RCC 7860 (cell line): ENCODE data around the gene MBLAC1.
A peak's percentile ranks its signal among the peaks of the same experiment; 100 is the strongest.
"Not testable (repeated sequence)": the region's sequence is repeated elsewhere in the genome, so short reads cannot be mapped to it uniquely, and the experiment has no call there.

ENCODE experiments used
- DNase-seq: peaks from one replicate; pipeline ENCODE4 v3.0.0-alpha.2; 2015; ENCODE audit warnings: low spot score
- FAIRE-seq: peaks from 2 replicates; lab custom pipeline; 2012; peaks lifted over from hg19 to GRCh38; lab: Jason Lieb, UNC

Gene MBLAC1

DNA sequence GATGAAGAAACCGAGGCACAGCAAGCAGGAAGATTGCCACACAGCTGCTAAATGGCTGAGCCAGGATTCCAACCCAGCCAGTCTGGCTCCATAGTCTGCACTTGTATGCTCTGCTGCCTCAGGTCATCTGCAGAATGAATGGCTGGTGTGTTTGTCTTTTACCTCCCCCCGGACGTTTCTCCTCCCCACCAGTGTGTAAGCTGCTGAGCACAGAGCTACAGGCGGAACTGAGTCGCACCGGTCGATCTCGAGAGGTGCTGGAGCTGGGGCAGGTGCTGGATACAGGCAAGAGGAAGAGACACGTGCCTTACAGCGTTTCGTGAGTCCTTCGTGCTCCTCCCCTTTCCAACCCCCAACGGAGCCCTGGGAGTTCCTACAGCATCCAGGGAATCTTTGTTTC is 4.7 kb upstream of the MBLAC1 start:
- DNase-seq (no peak), FAIRE-seq (no peak)

DNA sequence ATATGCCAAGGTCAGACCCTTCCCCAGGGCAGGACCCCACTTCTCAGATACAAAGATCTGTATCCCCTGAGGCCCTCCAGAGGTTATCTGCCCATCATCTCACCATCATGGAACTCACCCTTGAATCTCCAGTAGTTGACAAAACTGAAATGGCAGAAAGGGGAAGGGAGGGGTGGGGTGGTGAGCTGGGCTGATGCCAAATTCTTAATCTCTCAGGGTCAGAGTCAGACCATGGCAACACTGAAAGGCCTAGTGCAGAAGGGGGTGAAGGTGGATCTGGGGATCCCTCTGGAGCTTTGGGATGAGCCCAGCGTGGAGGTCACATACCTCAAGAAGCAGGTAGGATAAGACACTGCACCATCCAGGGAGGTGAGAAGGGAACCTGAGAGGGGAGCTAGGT is 4.2 kb upstream of the MBLAC1 start:
- no peak for DNase-seq
- no peak for FAIRE-seq

DNA sequence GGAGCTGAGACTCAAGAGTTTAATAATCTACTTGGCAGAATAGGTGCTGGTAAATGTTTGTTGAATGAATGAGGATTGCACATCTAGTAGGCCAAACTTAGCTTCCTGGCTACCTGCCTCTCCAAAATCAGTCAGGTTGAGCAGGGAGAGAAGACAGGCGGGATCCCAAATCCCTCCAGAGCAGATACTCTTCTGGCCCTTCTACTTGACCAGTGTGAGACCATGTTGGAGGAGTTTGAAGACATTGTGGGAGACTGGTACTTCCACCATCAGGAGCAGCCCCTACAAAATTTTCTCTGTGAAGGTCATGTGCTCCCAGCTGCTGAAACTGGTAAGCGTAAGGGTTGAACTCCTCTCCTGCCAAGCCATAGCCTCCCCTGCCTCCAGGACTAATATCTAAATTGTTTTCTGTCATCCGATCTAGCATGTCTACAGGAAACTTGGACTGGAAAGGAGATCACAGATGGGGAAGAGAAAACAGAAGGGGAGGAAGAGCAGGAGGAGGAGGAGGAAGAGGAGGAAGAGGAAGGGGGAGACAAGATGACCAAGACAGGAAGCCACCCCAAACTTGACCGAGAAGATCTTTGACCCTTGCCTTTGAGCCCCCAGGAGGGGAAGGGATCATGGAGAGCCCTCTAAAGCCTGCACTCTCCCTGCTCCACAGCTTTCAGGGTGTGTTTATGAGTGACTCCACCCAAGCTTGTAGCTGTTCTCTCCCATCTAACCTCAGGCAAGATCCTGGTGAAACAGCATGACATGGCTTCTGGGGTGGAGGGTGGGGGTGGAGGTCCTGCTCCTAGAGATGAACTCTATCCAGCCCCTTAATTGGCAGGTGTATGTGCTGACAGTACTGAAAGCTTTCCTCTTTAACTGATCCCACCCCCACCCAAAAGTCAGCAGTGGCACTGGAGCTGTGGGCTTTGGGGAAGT is 2.2 kb upstream of the MBLAC1 start:
- no peak for FAIRE-seq
- no peak for DNase-seq

DNA sequence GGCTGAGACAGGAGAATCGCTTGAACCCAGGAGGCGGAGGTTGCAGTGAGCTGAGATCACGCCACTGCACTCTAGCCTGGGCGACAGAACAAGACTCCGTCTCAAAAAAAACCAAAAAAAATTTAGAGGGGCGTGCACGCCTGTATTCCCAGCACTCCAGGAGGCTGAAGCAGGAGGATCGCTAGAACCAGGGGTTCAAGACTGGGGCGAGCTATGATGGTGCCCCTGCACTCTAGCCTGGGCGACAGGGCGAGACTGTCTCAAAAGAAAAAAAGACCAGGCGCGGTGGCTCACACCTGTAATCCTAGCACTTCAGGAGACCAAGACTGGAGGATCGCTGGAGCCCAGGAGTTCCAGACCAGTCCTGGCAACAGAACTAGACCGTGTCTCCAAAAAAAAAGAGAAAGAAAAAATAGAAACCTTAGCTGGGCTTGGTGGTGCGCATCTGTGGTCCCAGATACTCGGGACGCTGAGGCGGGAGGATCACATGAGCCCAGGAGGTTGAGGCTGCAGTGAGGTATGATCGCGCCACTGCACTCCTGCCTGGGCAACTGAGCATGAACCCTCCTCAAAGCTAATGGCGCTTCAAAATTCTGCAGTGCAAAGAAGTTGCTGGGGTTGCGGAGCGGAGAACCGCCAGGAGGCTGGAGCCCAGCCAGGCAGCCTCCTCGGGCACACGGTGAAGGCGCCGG is 382 bp upstream of the MBLAC1 start:
- FAIRE-seq (no peak), DNase-seq (no peak)

DNA sequence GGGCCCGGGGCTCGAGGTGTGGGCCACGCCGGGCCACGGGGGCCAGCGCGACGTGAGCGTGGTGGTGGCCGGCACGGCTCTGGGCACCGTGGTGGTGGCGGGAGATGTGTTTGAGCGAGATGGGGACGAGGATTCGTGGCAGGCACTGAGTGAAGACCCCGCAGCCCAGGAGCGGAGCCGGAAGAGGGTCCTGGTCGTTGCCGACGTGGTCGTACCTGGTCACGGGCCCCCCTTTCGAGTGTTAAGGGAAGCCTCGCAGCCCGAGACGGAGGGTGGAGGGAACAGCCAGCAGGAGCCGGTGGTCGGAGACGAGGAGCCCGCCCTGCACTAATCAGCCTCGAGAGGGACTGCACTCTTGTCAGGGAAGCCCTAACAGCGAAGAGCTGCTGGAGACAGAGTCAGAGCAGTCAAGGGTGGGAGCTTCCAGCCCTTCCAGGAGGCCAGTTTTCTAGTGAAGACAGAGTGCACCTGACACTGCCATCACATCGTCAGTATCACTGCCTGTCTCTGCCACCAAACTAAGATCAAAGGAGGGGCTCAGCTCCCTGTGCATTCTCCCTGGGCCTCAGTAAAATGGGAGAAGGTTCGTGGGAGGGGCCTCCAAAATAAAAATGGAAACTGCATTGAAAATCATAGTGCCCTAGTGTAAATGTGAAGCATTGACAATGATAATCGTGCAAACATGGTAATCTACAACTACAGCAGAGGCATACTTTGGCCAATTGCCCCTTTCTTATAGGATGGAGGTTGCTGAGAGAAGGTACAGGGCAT is 1.3 kb downstream of the MBLAC1 start:
- DNase-seq = no peak
- FAIRE-seq = no peak

DNA sequence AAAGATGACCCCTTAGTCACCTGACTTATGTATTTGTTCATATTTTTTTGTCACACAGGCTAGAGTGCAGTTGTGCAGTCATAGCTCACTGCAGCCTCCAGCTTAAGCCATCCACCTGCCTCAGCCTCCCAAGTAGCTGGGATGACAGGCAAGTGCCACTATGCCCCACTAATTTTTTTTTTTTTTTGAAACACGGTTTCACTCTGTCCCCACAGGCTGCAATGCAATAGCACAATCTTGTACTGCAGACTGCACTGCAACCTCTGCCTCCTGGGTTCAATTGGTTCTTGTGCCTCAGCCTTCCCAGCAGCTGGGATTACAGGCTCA is 1.8 kb downstream of the MBLAC1 start:
- FAIRE-seq (no peak), DNase-seq (no peak)

DNA sequence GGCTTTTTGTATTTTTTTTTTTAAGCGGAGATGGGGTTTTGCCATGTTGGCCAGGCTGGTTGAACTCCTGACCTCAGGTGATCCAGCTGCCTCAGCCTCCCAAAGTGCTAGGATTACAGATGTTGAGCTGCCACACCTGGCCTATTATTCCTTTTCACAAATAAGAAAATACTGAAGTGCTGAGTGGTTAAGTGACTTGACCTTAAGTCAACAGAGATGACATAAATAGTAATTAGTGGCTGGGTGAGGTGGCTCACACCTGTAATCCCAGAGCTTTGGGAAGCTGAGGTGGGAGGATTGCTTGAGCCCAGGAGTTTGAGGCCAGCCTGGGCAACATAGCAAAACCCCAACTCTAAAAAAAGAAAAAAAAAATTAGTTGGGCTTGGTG is 3.4 kb downstream of the MBLAC1 start:
- not testable (repeated sequence) for FAIRE-seq, DNase-seq

DNA sequence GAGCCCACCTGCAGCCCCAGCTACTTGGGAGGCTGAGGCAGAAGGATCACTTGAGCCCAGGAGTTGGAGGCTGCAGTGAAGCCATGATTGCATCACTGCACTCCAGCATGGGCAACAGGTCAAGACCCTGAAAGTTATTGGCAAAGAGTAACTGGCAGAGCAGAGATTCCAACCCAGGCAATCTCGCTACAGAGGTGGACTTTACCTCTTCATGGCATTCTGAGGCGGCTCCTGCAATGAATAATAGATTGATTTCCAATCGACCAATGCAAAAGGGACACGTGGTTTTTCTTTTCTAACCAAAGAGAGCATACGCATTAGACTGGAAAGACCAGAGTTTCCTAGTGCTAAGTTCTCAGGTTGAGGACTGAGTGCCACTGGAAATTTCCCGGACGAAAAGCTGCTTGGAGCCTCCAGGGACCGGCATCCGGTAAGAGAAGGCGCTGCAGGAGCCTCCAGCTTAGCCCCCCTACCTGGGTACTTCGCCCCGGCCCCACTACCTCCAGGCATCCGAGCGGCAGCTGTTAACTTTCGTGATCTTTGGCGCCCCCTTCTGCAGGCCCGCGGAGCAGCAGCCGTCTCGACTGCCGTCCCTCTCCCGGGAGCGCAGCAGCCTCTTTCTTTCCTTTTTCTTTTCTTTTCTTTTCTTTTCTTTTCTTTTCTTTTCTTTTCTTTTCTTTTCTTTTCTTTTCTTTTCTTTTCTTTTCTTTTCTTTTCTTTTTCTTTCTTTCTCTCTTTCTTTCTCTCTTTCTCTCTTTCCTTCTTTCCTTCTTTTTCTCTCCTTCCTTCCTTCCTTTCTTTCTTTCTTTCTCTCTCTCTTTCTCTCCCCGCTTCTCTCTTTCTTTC is 4.1 kb downstream of the MBLAC1 start:
- peak; percentile 16 for FAIRE-seq

DNA sequence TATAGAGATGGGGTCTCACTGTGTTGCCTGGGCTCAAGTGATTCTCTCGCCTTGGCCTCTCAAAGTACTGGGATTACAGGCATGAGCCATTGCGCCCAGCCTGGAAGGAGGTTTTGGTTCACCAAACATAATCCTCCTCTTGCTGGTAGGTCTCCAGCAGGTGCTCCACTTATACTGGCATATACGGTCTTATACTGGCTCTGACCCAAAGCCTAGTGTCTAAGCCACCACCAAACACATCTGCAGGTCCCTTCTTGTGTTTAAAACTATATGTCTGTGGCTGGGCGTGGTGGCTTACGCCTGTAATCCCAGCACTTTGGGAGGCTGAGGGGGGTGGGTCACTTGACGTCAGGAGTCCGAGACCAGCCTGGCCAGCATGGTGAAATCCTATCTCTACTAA is 5.4 kb downstream of the MBLAC1 start:
- no peak for DNase-seq
- no peak for FAIRE-seq

More for the DNA sequence above, 4.1 kb downstream of the MBLAC1 start:
- DNase-seq = peak; percentile 26

DNA sequence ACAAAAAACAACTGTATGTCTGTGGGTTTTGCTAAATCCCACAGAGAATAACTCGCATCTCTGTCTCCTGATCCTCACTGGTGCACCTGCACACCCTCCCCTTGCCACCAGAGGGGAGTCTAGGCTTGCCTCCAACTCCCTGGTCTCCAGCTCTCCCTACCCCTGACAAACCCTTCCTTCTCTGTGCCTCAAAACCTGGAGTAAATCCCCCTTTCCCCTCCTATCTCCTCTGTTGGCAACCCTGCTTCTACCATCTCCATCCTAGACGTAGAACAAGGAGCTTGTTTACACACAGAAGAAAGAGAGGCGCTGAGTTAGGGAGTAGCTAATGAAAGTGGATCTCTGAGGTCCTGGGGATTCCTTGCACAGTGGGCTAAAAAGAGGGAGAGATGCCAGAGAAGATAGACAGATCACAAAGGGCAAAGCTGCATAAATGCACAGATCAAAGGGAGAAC is 6.0 kb downstream of the MBLAC1 start:
- no peak for FAIRE-seq

DNA sequence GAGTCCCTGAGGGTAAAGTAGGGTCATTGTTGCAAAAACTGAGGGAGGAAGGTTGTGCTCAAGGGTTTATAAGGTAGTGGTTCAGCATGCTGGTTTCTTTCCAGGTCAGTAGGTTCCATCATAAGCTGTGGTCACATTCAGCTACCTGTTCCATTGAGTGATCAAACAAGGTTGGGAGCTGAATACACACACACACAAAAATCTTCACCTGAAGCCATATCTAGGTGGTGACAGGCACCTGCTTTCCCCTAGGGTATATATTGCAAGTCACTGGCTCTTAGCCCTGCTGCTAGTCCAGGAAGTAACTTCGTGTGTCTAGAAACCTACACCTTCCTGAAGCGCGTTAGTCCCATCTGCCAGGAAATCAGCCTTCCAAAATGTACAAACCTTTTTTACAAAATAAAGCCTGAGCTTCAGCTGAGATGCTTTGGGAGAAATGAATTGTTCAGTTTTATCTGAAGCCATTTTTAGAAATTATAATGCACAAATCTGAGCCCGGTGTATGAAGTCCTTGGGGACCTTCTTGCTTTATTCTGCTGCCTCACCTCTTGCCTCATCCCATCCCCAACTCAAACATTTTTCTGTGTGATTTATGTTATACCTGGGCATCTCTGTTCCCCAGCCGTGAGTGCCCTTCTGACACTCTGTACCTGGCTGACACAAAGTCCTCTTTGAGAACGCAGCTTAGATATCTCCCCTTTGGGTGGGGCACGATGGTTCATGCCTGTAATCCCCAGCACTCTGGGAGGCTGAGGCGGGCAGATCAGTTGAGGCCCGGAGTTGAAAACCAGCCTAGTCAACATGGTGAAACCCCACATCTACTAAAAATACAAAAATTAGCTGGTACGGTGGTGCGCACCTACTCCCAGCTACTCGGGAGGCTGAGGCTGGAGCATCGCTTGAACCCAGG is 11.3 kb downstream of the MBLAC1 start:
- DNase-seq (no peak), FAIRE-seq (no peak)

More for the DNA sequence above, 6.0 kb downstream of the MBLAC1 start:
- DNase-seq = peak; percentile 55

DNA sequence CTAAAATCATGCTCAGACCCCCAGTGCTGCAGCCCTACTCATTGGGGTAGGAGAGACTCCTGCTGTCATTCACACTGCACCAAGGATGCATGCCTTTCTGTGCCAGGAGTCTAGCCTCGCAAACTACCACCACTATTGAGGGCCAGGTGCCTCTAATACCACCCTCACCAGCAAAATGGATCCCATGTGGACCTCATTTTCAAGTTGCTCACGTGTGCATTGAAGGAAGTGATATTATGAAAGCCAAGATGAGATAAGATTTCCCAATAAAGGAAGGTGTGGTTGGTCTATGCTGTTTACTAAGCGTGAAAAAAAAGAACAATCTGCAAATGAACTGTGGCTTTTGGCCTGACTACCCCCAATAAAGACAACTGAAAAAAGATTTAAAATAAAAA is 14.8 kb downstream of the MBLAC1 start:
- FAIRE-seq (no peak), DNase-seq (no peak)

DNA sequence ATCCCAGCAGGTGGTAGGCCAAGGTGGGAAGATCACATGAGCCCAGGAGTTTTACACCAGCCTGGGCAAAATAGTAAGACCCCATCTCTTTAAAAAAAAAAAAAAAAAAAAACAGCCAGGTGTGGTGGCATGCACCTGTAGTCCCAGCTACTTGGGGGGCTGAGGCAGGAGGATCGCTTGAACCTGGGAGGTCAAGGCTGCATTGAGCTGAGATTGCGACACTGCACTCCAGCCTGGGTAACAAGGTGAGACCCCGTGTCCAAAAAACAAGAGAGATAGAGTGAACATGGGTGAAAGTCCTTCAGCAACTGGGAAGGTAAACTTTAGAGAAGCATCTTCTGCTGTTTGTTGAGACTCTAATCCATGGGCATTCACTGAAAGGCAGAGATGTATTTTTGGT is 15.7 kb downstream of the MBLAC1 start:
- DNase-seq (no peak), FAIRE-seq (no peak)

DNA sequence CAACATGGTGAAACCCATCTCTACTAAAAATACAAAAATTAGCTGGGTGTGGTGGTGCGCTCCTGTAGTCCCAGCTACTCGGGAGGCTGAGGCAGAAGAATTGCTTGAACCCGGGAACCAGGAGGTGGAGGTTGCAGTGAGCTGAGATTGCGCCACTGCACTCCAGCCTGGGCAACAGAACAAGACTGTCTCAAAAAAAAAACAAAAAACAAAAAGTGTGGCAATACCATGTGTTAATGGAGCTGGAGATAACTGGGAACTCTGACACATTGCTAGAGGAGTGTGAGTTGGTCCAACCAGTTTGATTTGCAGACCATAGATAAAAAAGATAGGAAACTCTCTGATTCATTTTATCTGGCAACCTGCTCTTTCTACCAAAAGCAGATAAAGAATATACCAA is 19.6 kb downstream of the MBLAC1 start:
- not testable (repeated sequence) for FAIRE-seq, DNase-seq

DNA sequence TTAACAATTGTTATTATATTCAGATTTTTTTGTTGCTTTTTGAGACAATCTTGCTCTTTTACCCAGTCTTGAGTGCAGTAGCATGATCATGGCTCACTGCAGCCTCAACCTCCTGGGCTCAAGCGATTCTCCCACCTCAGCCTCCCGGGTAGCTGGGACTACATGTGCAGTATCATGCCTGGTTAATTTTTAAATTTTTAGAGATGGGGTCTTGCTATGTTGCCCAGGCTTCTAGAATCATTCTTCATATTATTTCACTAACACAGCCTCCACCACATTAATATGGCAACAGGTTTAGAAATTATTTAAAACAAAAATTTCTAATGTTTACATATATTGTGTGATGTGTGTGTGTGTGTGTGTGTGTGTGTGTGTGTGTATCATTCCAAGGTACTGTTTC is 20.5 kb downstream of the MBLAC1 start:
- FAIRE-seq (no peak), DNase-seq (no peak)

DNA sequence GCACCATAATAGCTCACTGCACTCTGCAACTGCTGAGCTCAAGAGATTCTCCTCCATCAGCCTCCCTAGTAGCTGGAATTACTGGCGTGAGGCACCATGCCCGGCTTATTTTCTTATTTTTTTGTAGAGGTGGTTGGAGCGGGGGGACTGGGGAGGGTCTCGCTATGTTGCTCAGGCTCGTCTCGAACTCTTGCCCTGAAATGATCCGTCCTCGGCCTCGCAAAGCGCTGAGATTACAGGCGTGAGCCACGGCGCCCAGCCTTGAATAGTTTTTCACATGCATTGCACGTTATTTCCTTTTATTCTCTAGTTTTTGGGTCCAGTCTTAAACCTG is 21.4 kb downstream of the MBLAC1 start:
- DNase-seq = no peak
- no peak for FAIRE-seq

DNA sequence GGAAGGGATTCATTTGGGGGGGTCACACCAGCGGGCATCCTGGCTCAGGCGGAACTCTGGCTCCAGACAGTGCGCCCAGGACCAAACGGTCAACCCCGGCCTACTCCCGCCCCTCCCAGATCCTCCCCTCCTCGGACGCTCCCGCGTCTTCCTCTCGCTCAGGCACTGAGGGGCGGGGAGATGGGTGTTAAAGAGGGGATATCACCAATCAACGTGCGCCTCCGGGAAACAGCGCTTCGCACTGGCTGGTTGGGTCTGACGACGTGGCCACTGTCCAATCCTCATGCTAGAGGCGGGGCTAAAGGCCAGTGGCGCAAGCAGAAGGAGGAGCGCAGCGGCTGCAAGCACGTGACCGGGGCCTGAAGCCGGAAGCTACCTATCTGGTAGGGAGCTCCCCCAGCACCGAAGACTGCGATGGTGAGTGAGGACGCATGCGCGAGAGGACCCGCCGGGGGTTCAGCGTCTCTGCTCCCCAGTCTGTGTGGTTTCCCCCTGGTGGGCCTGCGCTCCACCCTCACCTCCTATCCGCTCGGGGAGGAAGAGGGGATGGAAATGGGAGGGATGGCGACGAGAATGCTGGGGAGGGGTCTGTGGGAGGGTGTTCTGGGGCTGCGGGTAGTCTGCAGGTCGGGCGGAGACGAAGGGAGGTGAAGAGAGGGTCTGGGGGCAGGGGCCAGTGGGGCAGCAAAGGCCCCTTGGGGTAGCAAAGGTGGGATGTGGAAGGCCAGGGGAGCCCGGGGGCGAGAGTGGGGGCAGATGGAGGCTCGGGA is 22.0 kb downstream of the MBLAC1 start, which contains the start of gene LAMTOR4:
Gene LAMTOR4, plus strand, starts transcription at position 360 of the 770 bp plus-strand sequence. Its CDS starts 55 bp downstream, at position 415.
- FAIRE-seq = peak; percentile 93
- peak; percentile 100 for DNase-seq

DNA sequence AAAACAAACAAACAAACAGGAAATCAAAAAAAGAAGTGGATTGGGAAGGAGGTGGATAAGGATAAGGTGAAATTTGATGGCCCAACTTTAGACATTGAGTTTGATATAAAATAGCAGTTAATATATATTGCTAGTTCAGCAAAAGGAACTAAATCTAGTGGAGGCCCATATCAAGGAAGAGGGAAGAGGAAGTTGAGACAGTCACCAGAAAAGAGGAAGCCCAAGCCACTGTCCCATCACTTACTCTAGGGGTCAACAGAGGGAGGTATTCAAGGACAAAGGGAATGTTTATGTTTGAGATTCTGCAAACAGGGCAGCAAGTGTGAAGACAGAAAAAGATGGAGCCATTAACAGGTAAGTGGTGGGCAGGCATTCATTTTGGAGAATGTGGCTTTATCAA is 25.6 kb downstream of the MBLAC1 start:
- FAIRE-seq (no peak), DNase-seq (no peak)
